PFSK-1 (cell line): Measurements from ENCODE around the gene EP400.

Source experiments
- FOXP2 ChIP-seq: optimal IDR thresholded peaks from 2 replicates; pipeline ENCODE3; 2011; ENCODE audit warnings: borderline replicate concordance, control low read depth, inconsistent platforms; ENCODE audit not compliant: insufficient read depth; ENCODE audit errors: extremely low read length, extremely low read depth
- POLR2AphosphoS5 ChIP-seq: IDR thresholded peaks from 2 replicates; pipeline ENCODE4 v1.6.1; 2012; ENCODE audit warnings: low read depth, mild to moderate bottlenecking, control low read depth, low read length, moderate library complexity
- SIN3A ChIP-seq: IDR thresholded peaks from 2 replicates; pipeline ENCODE4 v1.6.1; 2012; ENCODE audit warnings: mild to moderate bottlenecking, low read length, moderate library complexity, borderline replicate concordance; ENCODE audit not compliant: insufficient read depth
- TAF1 ChIP-seq: IDR thresholded peaks from 2 replicates; pipeline ENCODE4 v1.6.1; 2012; ENCODE audit warnings: low read length, control low read depth, borderline replicate concordance; ENCODE audit not compliant: insufficient read depth
- TF ChIP-seq, protein P1 (sequence below), 2 experiments: IDR thresholded peaks; 2 replicates each; pipeline versions ENCODE4 v1.6.1 to v1.8.0; 2011 to 2012; ENCODE audit warnings: low read depth in 2 of 2, low read length in 2 of 2, control low read depth in 1 of 2, inconsistent platforms in 1 of 2, mild to moderate bottlenecking in 1 of 2, moderate library complexity in 1 of 2; ENCODE audit not compliant: insufficient read depth in 1 of 2

The EP400 gene

DNA sequence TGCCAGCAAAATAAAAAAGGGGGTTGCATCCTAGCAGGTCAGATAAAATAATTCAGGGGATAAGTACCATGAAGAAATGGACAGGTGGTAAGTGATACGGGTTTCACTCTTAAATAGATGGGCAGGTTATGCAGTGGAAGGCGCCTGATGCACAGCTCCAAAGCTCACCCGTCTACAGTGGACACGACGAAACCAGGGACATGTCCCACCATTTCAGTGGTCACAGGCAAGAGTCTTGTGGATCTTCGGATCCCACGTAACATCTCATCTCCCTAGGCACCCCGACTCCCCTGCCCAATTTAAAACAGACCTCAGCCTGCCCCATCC lies 133.8 kb downstream of the EP400 start:
- TF ChIP-seq, protein P1, sequence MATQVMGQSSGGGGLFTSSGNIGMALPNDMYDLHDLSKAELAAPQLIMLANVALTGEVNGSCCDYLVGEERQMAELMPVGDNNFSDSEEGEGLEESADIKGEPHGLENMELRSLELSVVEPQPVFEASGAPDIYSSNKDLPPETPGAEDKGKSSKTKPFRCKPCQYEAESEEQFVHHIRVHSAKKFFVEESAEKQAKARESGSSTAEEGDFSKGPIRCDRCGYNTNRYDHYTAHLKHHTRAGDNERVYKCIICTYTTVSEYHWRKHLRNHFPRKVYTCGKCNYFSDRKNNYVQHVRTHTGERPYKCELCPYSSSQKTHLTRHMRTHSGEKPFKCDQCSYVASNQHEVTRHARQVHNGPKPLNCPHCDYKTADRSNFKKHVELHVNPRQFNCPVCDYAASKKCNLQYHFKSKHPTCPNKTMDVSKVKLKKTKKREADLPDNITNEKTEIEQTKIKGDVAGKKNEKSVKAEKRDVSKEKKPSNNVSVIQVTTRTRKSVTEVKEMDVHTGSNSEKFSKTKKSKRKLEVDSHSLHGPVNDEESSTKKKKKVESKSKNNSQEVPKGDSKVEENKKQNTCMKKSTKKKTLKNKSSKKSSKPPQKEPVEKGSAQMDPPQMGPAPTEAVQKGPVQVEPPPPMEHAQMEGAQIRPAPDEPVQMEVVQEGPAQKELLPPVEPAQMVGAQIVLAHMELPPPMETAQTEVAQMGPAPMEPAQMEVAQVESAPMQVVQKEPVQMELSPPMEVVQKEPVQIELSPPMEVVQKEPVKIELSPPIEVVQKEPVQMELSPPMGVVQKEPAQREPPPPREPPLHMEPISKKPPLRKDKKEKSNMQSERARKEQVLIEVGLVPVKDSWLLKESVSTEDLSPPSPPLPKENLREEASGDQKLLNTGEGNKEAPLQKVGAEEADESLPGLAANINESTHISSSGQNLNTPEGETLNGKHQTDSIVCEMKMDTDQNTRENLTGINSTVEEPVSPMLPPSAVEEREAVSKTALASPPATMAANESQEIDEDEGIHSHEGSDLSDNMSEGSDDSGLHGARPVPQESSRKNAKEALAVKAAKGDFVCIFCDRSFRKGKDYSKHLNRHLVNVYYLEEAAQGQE (IDR thresholded peaks at IDR 0.05; ENCODE audit: insufficient read depth in 1 of 2, low read depth in 2 of 2, low read length in 2 of 2) = no peak
- TF ChIP-seq POLR2AphosphoS5 = no peak
- no peak for TF ChIP-seq SIN3A
- no peak for TF ChIP-seq TAF1
- no peak for TF ChIP-seq FOXP2

DNA sequence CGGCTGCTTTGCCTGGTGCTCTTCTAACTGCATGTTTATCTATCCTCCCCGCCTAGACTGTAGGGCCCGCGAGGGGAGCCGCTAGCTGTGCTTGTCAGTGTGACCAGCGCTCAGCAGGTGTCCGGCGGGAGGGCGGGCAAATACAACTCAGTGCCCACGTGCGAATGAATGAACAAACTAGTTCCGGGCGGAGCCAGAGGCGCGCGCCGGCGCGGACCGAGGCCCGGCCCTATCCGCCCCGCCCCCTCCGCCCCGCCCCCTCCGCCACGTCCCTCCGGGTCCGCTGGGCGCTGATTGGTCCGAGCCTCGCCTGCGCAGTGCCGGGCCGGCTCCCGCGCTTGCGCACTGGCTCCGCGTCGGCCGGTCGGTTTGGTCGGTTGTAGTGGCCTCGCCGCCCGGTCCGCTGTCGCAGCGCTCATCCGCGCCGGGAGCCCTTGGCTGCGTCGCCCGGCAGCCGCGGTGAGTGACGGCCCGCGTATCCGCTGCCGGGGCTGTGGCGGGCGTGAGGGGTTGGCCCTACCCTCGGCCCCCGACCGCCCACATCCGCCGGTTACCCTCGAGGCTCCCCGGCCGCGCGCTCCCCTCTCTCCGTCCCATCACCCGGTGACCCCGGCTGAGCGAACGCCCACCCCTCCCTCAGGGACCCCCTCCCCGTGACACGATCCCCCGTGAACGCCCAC lies 134.3 kb downstream of the EP400 start:
- TF ChIP-seq TAF1 = peak; percentile 85; the same call in 1 of the 2 replicates
- peak; percentile 72; the same call in 1 of the 2 replicates for TF ChIP-seq POLR2AphosphoS5
- peak; percentile 83; the same call in 1 of the 2 replicates for TF ChIP-seq SIN3A
- TF ChIP-seq, protein P1 (IDR thresholded peaks at IDR 0.05; ENCODE audit: insufficient read depth in 1 of 2, low read depth in 2 of 2, low read length in 2 of 2) = peak in 1 of 2 experiments; percentile 13; a peak in 1 of 4 replicates
- TF ChIP-seq FOXP2 = no peak

DNA sequence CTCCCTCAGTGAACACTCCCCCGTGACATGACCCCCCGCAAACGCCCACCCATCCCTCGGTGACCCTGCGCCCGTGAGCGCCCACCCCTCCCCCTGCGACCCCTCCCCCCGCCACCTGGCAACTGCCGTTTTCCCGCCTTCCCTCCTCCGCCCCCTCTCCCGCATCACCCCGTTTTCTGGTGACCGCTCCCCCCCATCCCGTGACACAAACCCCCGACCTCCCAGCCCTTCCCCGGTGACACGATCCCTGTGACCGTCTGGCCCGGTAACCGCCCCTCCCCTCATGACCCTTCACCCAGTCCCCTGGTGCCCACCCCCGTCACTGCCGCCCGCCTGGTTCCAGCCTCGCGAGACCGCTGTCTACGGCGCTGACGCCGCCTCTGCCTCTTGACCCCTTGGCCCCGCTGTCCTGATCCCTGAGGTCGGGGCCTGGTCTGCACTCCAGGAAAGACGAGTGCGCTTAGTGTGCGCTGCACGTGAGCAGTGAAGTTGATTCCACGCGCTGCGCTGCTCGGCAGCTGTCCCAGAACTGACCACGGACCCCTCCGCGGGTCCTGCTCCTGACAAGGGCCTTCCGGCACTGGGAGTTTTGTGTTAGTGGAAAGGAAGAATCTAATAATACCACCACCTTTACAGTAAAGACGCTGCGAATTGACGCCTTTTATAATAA lies 135.0 kb downstream of the EP400 start:
- peak; percentile 50; the same call in 1 of the 2 replicates for TF ChIP-seq POLR2AphosphoS5
- no peak for TF ChIP-seq SIN3A
- TF ChIP-seq TAF1 = no peak; the same call in 1 of the 2 replicates
- TF ChIP-seq FOXP2 = peak; percentile 54
- TF ChIP-seq, protein P1 (IDR thresholded peaks at IDR 0.05; ENCODE audit: insufficient read depth in 1 of 2, low read depth in 2 of 2, low read length in 2 of 2) = no peak

DNA sequence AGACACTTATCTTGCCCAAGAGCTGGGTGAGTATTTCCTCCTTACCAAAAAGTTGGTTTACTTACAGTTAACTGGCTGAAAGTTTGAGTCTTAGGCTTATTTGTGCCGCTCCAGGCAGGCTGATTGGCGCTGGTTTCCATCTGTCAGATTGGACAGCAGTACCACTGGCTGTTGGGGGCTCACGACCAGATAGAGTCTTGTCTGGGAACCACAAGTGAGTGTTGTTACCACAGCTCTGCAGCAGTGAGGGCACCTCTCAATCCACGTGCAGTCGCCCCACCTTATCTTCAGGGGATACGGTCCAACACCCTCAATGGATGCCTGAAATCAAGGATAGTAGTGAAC lies 135.5 kb downstream of the EP400 start:
- TF ChIP-seq POLR2AphosphoS5 (no peak), FOXP2 (no peak), SIN3A (no peak), TAF1 (no peak)
- TF ChIP-seq, protein P1 (IDR thresholded peaks at IDR 0.05; ENCODE audit: insufficient read depth in 1 of 2, low read depth in 2 of 2, low read length in 2 of 2) = no peak
